Inflammatory macrophage (primary cell): ENCODE data around the gene MYZAP.

ENCODE experiments used
- DNase-seq, 2 donors: peaks; one replicate each; pipeline ENCODE4 v3.0.0-alpha.2; 2020 to 2022

MYZAP gene

GRCh38 chr15:57625703-57626448 lies 34.2 kb downstream of the MYZAP start:
- DNase-seq = no peak

- no peak for DNase-seq
These were observed 35.2 kb downstream of the MYZAP start for GRCh38 chr15:57626713-57627440.

- DNase-seq = no peak
These were observed 39.8 kb downstream of the MYZAP start for GRCh38 chr15:57631386-57632110.

GRCh38 chr15:57634290-57634689 lies 42.6 kb downstream of the MYZAP start:
- no peak for DNase-seq

- no peak for DNase-seq
These were observed 43.7 kb downstream of the MYZAP start for GRCh38 chr15:57635300-57635909.

GRCh38 chr15:57637846-57638245 lies 46.1 kb downstream of the MYZAP start:
- no peak for DNase-seq

- no peak for DNase-seq
These were observed 47.6 kb downstream of the MYZAP start for GRCh38 chr15:57639306-57639705.

GRCh38 chr15:57640930-57641682 lies 49.4 kb downstream of the MYZAP start:
- DNase-seq = no peak

GRCh38 chr15:57643826-57644225 lies 52.1 kb downstream of the MYZAP start:
- no peak for DNase-seq

GRCh38 chr15:57646087-57646486 lies 54.4 kb downstream of the MYZAP start:
- peak; percentile 36 to 40 for DNase-seq

- DNase-seq = no peak
These were observed 55.5 kb downstream of the MYZAP start for GRCh38 chr15:57647071-57647790.

- no peak for DNase-seq
These were observed 56.1 kb downstream of the MYZAP start for GRCh38 chr15:57647791-57648130.

- no peak for DNase-seq
These were observed 57.4 kb downstream of the MYZAP start for GRCh38 chr15:57649138-57649537.

GRCh38 chr15:57651445-57651844 lies 59.7 kb downstream of the MYZAP start:
- DNase-seq = no peak

GRCh38 chr15:57652481-57652880 lies 60.8 kb downstream of the MYZAP start:
- no peak for DNase-seq

- no peak for DNase-seq
These were observed 62.6 kb downstream of the MYZAP start for GRCh38 chr15:57654153-57654852.

- no peak for DNase-seq
These were observed 63.3 kb downstream of the MYZAP start for GRCh38 chr15:57655053-57655452.

GRCh38 chr15:57655809-57656208 lies 64.1 kb downstream of the MYZAP start:
- DNase-seq = no peak

- no peak for DNase-seq
These were observed 64.7 kb downstream of the MYZAP start for GRCh38 chr15:57656434-57656833.

GRCh38 chr15:57657619-57658018 lies 65.9 kb downstream of the MYZAP start:
- no peak for DNase-seq

- no peak for DNase-seq
These were observed 70.5 kb downstream of the MYZAP start for GRCh38 chr15:57662091-57662744.
